VCaP (cell line): ENCODE data around the gene ACAT1.

ENCODE experiments used
- H3K27ac ChIP-seq: fragments of 450-650 bp; 2 replicates; pipeline ENCODE4 v1.5.1; 2017
- TF ChIP-seq, protein P1 (sequence below): fragments of 450-650 bp; conservative IDR thresholded peaks from 2 replicates; pipeline ENCODE4 v1.5.1; 2017; ENCODE audit warnings: mild to moderate bottlenecking, moderate library complexity

ACAT1 gene

DNA sequence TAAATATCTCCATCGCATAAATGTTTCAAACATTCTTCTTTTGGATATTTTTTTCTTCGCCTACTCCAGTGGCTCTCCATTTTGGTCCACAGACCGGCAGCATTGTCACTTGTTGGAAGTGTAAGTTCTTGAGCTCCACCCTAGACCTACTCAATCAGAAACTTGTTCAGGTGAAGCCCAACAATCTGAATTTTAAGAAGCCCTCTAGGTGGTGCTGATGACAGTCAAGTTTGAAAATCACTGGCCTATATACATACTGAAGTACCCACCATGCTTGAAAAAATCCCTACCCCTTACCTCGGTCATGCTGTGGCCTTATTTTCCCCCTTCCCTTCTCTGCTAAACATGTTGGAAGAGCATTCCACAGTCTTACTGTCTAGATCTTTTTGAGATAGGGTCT lies 10.2 kb upstream of the ACAT1 start:
- no peak overlapping the region for H3K27ac ChIP-seq
- TF ChIP-seq, protein P1, sequence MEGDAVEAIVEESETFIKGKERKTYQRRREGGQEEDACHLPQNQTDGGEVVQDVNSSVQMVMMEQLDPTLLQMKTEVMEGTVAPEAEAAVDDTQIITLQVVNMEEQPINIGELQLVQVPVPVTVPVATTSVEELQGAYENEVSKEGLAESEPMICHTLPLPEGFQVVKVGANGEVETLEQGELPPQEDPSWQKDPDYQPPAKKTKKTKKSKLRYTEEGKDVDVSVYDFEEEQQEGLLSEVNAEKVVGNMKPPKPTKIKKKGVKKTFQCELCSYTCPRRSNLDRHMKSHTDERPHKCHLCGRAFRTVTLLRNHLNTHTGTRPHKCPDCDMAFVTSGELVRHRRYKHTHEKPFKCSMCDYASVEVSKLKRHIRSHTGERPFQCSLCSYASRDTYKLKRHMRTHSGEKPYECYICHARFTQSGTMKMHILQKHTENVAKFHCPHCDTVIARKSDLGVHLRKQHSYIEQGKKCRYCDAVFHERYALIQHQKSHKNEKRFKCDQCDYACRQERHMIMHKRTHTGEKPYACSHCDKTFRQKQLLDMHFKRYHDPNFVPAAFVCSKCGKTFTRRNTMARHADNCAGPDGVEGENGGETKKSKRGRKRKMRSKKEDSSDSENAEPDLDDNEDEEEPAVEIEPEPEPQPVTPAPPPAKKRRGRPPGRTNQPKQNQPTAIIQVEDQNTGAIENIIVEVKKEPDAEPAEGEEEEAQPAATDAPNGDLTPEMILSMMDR, result no peak

DNA sequence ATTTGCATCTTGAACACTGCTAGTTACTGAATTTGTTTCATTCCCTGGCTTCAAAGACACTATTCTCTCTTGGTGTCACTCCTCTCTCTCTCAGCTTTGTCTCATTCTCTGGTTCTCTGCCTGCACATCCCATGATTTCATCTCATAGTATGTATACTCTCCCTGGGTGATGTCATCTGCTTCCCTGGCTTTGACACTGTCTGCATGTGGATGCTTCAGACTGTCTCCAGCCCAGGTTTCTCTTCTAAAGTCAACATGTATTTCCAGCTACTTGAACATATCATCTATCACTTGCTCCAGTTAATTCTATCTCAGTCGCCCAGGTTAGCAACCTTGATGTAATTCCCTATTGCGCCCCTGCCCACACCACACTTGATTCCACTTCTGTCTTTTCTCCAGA lies 9.3 kb upstream of the ACAT1 start:
- H3K27ac ChIP-seq, result no peak overlapping the region
- TF ChIP-seq, protein P1, result no peak

DNA sequence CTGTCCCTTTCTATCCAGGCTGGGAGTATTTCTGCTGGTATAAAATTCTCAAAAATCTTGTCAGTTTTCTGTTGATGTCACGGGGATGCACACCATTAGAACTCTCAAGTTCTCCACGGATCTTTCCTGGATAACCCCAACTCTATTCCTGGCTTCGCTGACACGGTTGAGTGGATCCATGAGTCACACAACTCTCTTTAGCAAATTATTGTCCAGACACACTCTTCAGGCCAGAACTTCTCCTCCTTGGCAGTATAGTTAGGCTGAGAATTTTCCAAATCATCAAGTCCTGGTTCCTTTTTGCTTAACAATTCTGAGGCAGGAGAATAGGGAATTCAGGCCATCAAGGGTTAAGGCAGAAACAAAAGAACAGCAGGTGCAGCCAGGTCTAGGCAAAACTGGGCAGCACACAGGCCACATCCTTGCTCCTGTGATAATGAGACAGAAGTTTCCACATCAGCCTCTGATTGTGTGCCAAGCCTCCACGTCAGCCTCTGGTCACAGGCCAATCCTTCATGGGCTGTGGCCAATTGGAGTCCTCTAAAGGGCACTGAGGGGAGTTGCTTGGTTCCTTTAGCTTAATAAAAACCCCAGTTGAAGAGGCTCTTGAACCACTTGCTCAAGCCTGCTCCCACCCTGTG lies 5.7 kb upstream of the ACAT1 start:
- no peak overlapping the region for H3K27ac ChIP-seq
- TF ChIP-seq, protein P1, result no peak

DNA sequence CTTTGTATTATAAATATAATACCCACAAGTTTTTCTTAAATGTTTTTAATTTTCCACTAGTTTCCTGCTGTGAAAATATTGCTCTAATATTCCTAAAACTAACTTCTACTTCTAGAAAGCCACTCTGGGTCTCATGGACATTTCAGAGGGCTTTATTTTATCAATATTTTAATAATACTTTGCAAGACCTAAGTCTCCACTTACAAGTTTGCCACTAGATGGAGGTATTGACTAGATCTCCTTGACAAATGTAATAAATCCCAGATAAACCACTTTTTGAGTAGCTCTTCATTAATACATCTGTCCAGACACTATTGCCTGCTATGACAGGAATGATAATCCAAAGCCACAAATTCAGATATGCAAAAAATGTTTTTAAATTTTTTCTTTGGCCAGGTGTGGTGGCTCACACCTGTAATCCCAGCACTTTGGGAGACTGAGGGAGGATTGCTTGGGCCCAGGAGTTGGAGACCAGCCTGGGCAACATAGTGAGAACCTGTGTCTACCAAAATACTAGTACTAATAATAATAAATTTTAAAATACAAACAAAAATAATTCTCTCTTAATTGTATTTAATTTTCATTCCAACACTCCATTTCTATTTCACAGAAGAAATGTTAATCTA lies 3.5 kb upstream of the ACAT1 start:
- TF ChIP-seq, protein P1, result peak; percentile 87

DNA sequence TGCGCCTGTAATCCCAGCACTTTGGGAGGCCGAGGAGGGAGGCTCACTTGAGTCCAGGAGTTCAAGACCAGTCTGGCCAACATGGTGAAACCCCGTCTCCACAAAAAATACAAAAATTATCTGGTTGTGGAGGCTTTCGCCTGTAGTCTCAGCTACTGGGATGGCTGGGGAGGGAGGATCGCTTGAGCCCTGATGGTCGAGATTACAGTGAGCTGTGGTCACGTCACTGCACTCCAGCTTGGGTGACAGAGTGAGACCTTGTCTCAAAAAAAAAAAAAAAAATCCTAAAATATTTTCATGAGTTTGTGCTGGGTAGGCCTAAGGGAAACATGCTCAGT lies 462 bp upstream of the ACAT1 start:
- peak overlapping the region; percentile 91 for H3K27ac ChIP-seq

More for the DNA sequence above, 3.5 kb upstream of the ACAT1 start:
- no peak overlapping the region; the same call in 1 of the 2 replicates for H3K27ac ChIP-seq

DNA sequence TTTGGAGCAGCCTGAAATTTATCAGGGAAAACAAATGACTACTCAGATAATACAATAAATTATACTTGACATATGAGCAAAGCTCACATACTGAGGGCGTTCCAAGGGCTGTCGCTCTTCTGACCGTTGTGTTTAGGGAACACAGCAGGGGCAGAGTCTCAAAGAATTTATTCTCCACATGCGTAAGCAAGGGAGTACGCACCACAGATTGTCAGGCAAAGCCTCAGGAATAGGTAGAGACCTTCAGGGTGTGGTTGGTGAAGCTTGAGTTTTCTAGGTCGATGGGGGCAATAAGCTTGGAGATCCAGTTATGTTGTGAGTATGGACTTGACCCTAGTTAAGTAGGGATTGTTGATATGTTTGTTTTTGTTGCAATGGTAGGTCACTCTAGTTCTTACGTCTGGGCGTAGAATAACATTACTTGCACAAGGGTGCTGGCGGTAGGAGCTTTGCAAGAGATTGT lies 830 bp downstream of the ACAT1 start:
- H3K27ac ChIP-seq, result peak overlapping the region; percentile 91
- TF ChIP-seq, protein P1, result no peak

DNA sequence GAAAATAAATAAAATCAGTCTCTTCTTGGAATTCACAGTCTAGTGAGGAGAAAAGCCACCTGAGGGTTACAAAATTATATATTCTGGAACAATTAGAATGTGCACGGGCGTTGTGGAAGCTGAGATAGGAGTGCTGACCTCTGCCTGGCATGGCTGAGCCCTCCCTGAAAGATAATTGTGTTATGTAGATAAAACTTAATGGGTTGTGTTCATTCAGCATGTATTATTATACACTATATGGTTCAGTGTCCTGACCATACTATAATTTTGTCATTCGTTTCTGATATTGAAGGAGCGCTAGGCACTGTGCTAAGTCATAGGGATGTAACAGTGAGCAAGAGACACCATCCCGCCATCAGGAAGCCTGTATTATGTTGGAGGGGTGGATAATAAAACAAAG lies 3.7 kb downstream of the ACAT1 start:
- TF ChIP-seq, protein P1, result no peak
- peak overlapping the region; percentile 13; the same call in 1 of the 2 replicates for H3K27ac ChIP-seq

DNA sequence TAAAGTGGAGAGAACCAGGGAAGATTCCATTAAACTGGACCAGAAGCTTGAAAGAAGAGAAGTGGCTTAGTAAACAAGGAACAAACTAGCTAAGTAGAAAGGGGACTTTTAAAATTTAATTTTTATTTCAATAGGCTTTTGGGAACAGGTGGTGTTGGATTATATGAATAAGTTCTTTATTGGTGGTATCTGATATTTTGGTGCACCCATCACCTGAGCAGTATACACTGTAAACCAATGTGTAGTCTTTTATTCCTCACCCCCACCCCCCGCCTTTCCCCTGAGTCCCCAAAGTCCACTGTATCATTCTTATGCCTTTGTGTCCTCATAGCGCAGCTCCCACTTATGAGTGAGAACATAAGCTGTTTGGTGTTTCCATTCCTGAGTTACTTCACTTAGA lies 7.4 kb downstream of the ACAT1 start:
- TF ChIP-seq, protein P1, result no peak
- H3K27ac ChIP-seq, result no peak overlapping the region
